OCI-LY3 (cell line): Measurements from ENCODE around the gene IQCH.

Experiments used
- EZH2phosphoT487 ChIP-seq: fragments of 200-600 bp; shearing (Covaris generic); IDR thresholded peaks from 2 replicates; pipeline ENCODE4 v1.6.1; 2018; ENCODE audit warnings: antibody characterized with exemption, mixed run types, low read depth
- TF ChIP-seq, protein P1 (sequence below): fragments of 200-600, 300-600 bp; sonication (generic); IDR thresholded peaks from 2 replicates; pipeline ENCODE4 v1.5.1; 2014; ENCODE audit warnings: antibody characterized with exemption, low read length, low read depth

- TF ChIP-seq, protein P1, sequence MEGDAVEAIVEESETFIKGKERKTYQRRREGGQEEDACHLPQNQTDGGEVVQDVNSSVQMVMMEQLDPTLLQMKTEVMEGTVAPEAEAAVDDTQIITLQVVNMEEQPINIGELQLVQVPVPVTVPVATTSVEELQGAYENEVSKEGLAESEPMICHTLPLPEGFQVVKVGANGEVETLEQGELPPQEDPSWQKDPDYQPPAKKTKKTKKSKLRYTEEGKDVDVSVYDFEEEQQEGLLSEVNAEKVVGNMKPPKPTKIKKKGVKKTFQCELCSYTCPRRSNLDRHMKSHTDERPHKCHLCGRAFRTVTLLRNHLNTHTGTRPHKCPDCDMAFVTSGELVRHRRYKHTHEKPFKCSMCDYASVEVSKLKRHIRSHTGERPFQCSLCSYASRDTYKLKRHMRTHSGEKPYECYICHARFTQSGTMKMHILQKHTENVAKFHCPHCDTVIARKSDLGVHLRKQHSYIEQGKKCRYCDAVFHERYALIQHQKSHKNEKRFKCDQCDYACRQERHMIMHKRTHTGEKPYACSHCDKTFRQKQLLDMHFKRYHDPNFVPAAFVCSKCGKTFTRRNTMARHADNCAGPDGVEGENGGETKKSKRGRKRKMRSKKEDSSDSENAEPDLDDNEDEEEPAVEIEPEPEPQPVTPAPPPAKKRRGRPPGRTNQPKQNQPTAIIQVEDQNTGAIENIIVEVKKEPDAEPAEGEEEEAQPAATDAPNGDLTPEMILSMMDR, result no peak
- no peak for TF ChIP-seq EZH2phosphoT487
Measured at GRCh38 chr15:67349634-67350033, 95.0 kb downstream of the IQCH start.
